ENCODE measurements around the gene TYMS.
A peak's percentile ranks its signal among the peaks of the same experiment; 100 is the strongest.

Gene TYMS

GRCh38 chr18:712401-713134, 55.1 kb downstream of the TYMS start, which contains the start of gene ENOSF1:
ENOSF1 (minus strand) TSS chr18:712630; CDS start chr18:712587, 43 bp downstream.
- Histone ChIP-seq H2AK5ac (ENCODE audit: low read length) (peak within 1 kb of the TSS; percentile 72), H3K27me3 (ENCODE audit: insufficient read depth, low read length, poor library complexity) (no peaks in the 10 kb centered on the region), H3K4ac (ENCODE audit: low read depth, low read length) (no peak within 1 kb of the TSS), H2BK5ac (ENCODE audit: low read length) (no peak within 1 kb of the TSS), H4K8ac (ENCODE audit: low read depth, low read length) (no peak within 1 kb of the TSS), H2BK15ac (replicated peaks; ENCODE audit: low read depth) (no peak within 1 kb of the TSS), H3K79me1 (ENCODE audit: low read length) (peaks cover 11% of the 10 kb centered on the region), H3K18ac (ENCODE audit: low read length) (peak within 1 kb of the TSS; percentile 69), H3K79me2 (ENCODE audit: control insufficient read depth, insufficient read depth, low read length) (peaks cover 13% of the 10 kb centered on the region), H4K5ac (ENCODE audit: low read length) (no peak within 1 kb of the TSS), H3K4me1 (ENCODE audit: control insufficient read depth, low read depth, low read length) (no peaks in the 10 kb centered on the region), H3K56ac (ENCODE audit: low read length) (peak within 1 kb of the TSS; percentile 93), H3K23ac (ENCODE audit: low read length) (no peak within 1 kb of the TSS), H3K4me3 (ENCODE audit: low read length) (peak within 1 kb of the TSS; percentile 88), H3K36me3 (ENCODE audit: control insufficient read depth, insufficient read depth, low read length) (no peaks in the 10 kb centered on the region), H2BK120ac (ENCODE audit: low read depth, low read length) (no peak within 1 kb of the TSS), H3K9ac (ENCODE audit: low read length) (peak within 1 kb of the TSS; percentile 93), H3K27ac (ENCODE audit: low read depth, low read length) (peak within 1 kb of the TSS; percentile 67), H3K4me2 (ENCODE audit: low read length) (peak within 1 kb of the TSS; percentile 99)
- DNase-seq, result peak; percentile 94
- WGBS (ENCODE audit: extremely low coverage, insufficient coverage, low lambda C conversion rate), result no CpG with 5 or more reads among the region's 91 CpGs

GRCh38 chr18:713135-713490, 55.7 kb downstream of the TYMS start:
- Histone ChIP-seq H3K36me3 (ENCODE audit: control insufficient read depth, insufficient read depth, low read length) (no peaks in the 10 kb centered on the region), H2BK15ac (replicated peaks; ENCODE audit: low read depth) (no peak overlapping the region), H2BK120ac (ENCODE audit: low read depth, low read length) (no peak overlapping the region), H3K4ac (ENCODE audit: low read depth, low read length) (no peak overlapping the region), H4K8ac (ENCODE audit: low read depth, low read length) (no peak overlapping the region), H3K27me3 (ENCODE audit: insufficient read depth, low read length, poor library complexity) (no peaks in the 10 kb centered on the region), H3K27ac (ENCODE audit: low read depth, low read length) (no peak overlapping the region), H2AK5ac (ENCODE audit: low read length) (no peak overlapping the region), H2BK5ac (ENCODE audit: low read length) (no peak overlapping the region), H3K79me2 (ENCODE audit: control insufficient read depth, insufficient read depth, low read length) (peaks cover 13% of the 10 kb centered on the region), H3K18ac (ENCODE audit: low read length) (no peak overlapping the region), H3K56ac (ENCODE audit: low read length) (peak overlapping the region; percentile 87), H3K4me2 (ENCODE audit: low read length) (peak overlapping the region; percentile 50), H3K23ac (ENCODE audit: low read length) (no peak overlapping the region), H3K79me1 (ENCODE audit: low read length) (peaks cover 11% of the 10 kb centered on the region), H3K4me1 (ENCODE audit: control insufficient read depth, low read depth, low read length) (no peaks in the 10 kb centered on the region), H3K4me3 (ENCODE audit: low read length) (no peak overlapping the region), H4K5ac (ENCODE audit: low read length) (no peak overlapping the region), H3K9ac (ENCODE audit: low read length) (peak overlapping the region; percentile 69)
- DNase-seq, result no peak
- WGBS (ENCODE audit: extremely low coverage, insufficient coverage, low lambda C conversion rate), result no CpG with 5 or more reads among the region's 23 CpGs

- Histone ChIP-seq H3K27ac (ENCODE audit: low read depth, low read length) (no peak overlapping the region), H3K9ac (ENCODE audit: low read length) (no peak overlapping the region), H2BK120ac (ENCODE audit: low read depth, low read length) (no peak overlapping the region), H3K4ac (ENCODE audit: low read depth, low read length) (no peak overlapping the region), H4K8ac (ENCODE audit: low read depth, low read length) (no peak overlapping the region), H3K79me2 (ENCODE audit: control insufficient read depth, insufficient read depth, low read length) (peaks cover 9% of the 10 kb centered on the region), H2BK15ac (replicated peaks; ENCODE audit: low read depth) (no peak overlapping the region), H3K36me3 (ENCODE audit: control insufficient read depth, insufficient read depth, low read length) (no peaks in the 10 kb centered on the region), H3K4me2 (ENCODE audit: low read length) (no peak overlapping the region), H3K4me3 (ENCODE audit: low read length) (no peak overlapping the region), H3K4me1 (ENCODE audit: control insufficient read depth, low read depth, low read length) (no peaks in the 10 kb centered on the region), H3K23ac (ENCODE audit: low read length) (no peak overlapping the region), H2BK5ac (ENCODE audit: low read length) (no peak overlapping the region), H3K18ac (ENCODE audit: low read length) (no peak overlapping the region), H3K27me3 (ENCODE audit: insufficient read depth, low read length, poor library complexity) (no peaks in the 10 kb centered on the region), H3K79me1 (ENCODE audit: low read length) (peaks cover 6% of the 10 kb centered on the region), H4K5ac (ENCODE audit: low read length) (no peak overlapping the region), H2AK5ac (ENCODE audit: low read length) (no peak overlapping the region), H3K56ac (ENCODE audit: low read length) (no peak overlapping the region)
- no peak for DNase-seq
- WGBS (ENCODE audit: extremely low coverage, insufficient coverage, low lambda C conversion rate), result no CpG with 5 or more reads among the region's 1 CpG
Observed at GRCh38 chr18:715626-716025, 58.2 kb downstream of the TYMS start.

- no peak overlapping the region for H3K4me3 ChIP-seq (ENCODE audit: low read length)
- H3K23ac ChIP-seq (ENCODE audit: low read length), result no peak overlapping the region
- no peak overlapping the region for H4K8ac ChIP-seq (ENCODE audit: low read depth, low read length)
- DNase-seq, result no peak
- H4K5ac ChIP-seq (ENCODE audit: low read length), result no peak overlapping the region
- no peak overlapping the region for H2BK5ac ChIP-seq (ENCODE audit: low read length)
- H2BK120ac ChIP-seq (ENCODE audit: low read depth, low read length), result no peak overlapping the region
- no peaks in the 10 kb centered on the region for H3K36me3 ChIP-seq (ENCODE audit: control insufficient read depth, insufficient read depth, low read length)
- H3K18ac ChIP-seq (ENCODE audit: low read length), result no peak overlapping the region
- no peak overlapping the region for H3K27ac ChIP-seq (ENCODE audit: low read depth, low read length)
- no peak overlapping the region for H2BK15ac ChIP-seq (replicated peaks; ENCODE audit: low read depth)
- no peak overlapping the region for H3K4me2 ChIP-seq (ENCODE audit: low read length)
- H3K9ac ChIP-seq (ENCODE audit: low read length), result no peak overlapping the region
- no CpG with 5 or more reads among the region's 4 CpGs for WGBS (ENCODE audit: extremely low coverage, insufficient coverage, low lambda C conversion rate)
- no peak overlapping the region for H3K56ac ChIP-seq (ENCODE audit: low read length)
- no peaks in the 10 kb centered on the region for H3K4me1 ChIP-seq (ENCODE audit: control insufficient read depth, low read depth, low read length)
- no peaks in the 10 kb centered on the region for H3K27me3 ChIP-seq (ENCODE audit: insufficient read depth, low read length, poor library complexity)
- H2AK5ac ChIP-seq (ENCODE audit: low read length), result no peak overlapping the region
- H3K4ac ChIP-seq (ENCODE audit: low read depth, low read length), result no peak overlapping the region
- H3K79me2 ChIP-seq (ENCODE audit: control insufficient read depth, insufficient read depth, low read length), result no peaks in the 10 kb centered on the region
- H3K79me1 ChIP-seq (ENCODE audit: low read length), result no peaks in the 10 kb centered on the region
Observed at GRCh38 chr18:717003-717402, 59.5 kb downstream of the TYMS start.
